AG10803 (cell line): ENCODE data around the gene TOM1L2.

Experiments
- DNase-seq: peaks from one replicate; pipeline ENCODE4 v3.0.0; 2010; ENCODE audit warnings: low read depth
- H3K4me3 ChIP-seq: 2 replicates; pipeline ENCODE4 v1.5.1; 2011; ENCODE audit warnings: mild to moderate bottlenecking, low read length, control low read depth
- TF ChIP-seq, protein P1 (sequence below): conservative IDR thresholded peaks from 2 replicates; pipeline ENCODE4 v1.5.1; 2011; ENCODE audit warnings: mild to moderate bottlenecking, low read length, control low read depth, inconsistent platforms

The TOM1L2 gene

DNA sequence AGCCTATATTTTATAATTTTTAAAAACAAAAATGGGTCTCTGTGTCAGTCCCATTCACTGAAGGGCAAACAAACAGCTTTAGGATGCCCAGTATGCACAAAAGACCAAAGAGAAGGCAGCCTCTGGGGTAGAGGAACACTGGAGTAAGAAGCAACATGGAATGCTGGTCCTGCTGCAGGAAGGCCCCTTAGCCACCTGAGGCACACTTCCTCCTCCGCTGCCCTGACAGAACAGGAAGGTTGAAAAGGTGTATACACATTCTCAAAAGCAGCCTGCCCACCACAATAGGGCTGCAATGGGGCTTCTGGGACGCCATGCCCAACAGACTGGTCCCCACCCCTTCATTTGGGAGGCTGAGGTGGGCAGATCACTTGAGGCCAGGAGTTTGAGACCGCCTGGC, 19.5 kb downstream of the TOM1L2 start:
- no peak for DNase-seq
- TF ChIP-seq, protein P1, sequence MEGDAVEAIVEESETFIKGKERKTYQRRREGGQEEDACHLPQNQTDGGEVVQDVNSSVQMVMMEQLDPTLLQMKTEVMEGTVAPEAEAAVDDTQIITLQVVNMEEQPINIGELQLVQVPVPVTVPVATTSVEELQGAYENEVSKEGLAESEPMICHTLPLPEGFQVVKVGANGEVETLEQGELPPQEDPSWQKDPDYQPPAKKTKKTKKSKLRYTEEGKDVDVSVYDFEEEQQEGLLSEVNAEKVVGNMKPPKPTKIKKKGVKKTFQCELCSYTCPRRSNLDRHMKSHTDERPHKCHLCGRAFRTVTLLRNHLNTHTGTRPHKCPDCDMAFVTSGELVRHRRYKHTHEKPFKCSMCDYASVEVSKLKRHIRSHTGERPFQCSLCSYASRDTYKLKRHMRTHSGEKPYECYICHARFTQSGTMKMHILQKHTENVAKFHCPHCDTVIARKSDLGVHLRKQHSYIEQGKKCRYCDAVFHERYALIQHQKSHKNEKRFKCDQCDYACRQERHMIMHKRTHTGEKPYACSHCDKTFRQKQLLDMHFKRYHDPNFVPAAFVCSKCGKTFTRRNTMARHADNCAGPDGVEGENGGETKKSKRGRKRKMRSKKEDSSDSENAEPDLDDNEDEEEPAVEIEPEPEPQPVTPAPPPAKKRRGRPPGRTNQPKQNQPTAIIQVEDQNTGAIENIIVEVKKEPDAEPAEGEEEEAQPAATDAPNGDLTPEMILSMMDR, result no peak
- no peak overlapping the region for H3K4me3 ChIP-seq

DNA sequence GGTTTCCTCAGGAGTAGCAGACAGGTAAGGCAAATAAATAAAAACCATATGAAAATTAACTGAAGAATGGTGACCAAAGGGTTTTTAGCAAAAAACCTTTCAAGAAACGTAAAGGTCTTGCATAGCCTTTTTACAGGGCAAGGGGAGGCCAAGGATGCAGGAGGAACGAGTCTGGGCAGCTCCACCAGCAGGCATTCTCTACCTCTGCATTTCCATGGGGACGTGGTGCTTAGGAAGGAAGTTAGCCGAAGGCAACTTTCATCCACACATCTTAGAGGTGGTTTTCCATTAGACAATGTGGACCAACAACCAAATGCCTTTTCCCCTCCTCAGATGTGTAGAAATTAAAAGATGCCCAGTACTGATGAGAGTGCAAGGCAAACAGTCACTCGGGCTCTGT, 20.7 kb downstream of the TOM1L2 start:
- no peak overlapping the region for H3K4me3 ChIP-seq
- no peak for DNase-seq
- TF ChIP-seq, protein P1, result no peak

DNA sequence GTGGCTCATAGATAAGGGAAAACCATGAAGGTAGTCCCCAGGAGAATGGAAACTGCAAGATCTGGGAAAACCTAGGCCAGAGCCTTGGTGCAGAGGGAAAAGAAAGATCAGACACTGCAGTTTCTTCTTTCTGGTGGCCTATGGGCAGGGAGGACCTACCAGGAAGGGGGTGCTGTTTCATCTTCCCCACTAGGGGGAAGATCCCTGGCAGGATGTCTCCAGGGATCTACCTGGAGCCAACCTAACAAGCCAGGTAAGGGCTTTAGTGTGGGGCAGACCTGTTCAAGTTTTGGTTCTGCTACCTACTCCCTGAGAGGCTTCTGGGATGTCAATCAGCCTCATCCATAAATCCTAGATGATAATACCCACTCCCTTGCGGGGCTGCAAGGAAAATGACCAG, 21.4 kb downstream of the TOM1L2 start:
- no peak for DNase-seq
- TF ChIP-seq, protein P1, result no peak; the same call in 1 of the 2 replicates
- H3K4me3 ChIP-seq, result no peak overlapping the region

DNA sequence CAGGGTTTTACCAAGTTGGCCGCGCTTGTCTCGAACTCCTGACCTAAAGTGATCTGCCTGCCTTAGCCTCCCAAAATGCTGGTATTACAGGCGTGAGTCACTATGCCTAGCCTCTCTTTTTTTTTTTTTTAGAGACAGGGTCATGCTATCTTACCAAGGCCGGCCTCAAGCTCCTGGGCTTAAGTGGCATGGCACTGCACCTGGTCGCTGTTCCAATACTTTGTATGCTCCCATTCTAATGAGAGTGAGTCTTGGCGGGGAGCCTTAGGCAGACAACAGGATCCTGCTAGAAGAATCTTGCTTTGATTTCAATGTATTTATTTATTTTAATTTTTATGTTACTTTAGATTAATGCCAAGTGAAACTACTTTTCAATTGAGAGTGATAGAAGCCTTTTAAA, 21.9 kb downstream of the TOM1L2 start:
- TF ChIP-seq, protein P1, result no peak
- no peak overlapping the region for H3K4me3 ChIP-seq
- DNase-seq, result no peak

DNA sequence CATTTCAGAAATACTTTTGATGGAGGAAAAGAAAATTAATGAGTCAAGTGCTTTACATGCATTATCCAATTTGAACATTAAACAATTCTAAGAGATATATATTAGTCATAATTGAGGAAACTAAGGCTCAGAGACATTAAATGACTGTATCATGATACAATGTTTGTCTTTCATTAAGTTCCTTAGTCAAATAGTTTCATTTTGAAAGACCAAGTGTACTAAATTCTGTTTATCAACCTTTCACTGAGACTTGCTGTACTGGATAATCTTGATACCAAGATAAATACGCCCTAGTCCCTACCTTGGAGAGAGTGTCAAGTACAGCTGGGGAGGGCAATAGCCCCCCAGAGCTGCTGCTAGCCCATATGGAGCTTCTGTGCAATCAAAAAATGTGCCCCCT, 24.2 kb downstream of the TOM1L2 start:
- no peak overlapping the region for H3K4me3 ChIP-seq
- no peak for DNase-seq

DNA sequence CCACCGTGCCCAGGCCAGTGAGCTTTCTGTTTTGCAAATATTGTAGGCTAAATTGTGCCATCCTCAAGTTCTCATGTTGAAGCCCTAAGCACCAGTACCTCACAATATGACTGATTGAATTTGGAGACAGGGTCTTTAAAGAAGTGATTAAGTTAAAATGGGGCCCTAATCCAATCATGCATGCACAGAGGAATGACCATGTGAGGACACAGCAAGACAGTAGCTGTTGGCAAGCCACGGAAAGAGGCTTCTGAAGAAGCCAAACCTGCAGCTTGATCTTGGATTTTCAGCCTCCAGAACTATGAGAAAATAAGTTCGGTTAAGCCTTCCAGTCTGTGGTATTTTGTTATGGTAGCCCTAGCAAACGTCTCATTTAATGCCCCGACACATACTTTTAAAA, 24.9 kb downstream of the TOM1L2 start:
- DNase-seq, result no peak
- H3K4me3 ChIP-seq, result no peak overlapping the region
- TF ChIP-seq, protein P1, result no peak

More for the DNA sequence above, 24.2 kb downstream of the TOM1L2 start:
- TF ChIP-seq, protein P1, result no peak

DNA sequence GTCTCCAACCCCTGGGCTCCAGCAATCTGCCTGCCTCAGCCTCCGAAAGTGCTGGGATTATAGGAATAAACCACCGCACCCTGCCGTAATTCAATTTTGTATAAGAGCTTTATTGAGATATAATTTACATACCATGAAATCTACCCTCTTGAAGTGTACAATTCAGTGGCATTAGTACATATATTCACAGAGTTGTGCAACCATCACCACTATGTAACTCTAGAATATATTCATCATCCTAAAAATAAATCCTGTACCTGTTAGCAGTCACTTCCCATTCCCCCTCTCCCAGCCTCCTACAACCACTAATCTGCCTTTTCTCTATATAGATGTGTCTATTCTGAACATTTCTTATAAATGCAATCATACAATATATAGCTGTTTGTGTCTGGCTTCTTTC, 26.1 kb downstream of the TOM1L2 start:
- TF ChIP-seq, protein P1, result no peak
- DNase-seq, result no peak
- no peak overlapping the region for H3K4me3 ChIP-seq
